GM12875 (cell line): ENCODE measurements around the gene IFI27L1.
A peak's percentile ranks its signal among the peaks of the same experiment; 100 is the strongest.

Experiments used
- H3K4me3 ChIP-seq: one replicate; pipeline ENCODE4 v1.5.1; 2011; ENCODE audit warnings: low read depth, low read length, control low read depth
- CTCF ChIP-seq: IDR thresholded peaks from 2 replicates; pipeline ENCODE4 v1.5.1; 2011; ENCODE audit warnings: low read depth, mild to moderate bottlenecking, control low read depth, inconsistent platforms, low read length, moderate library complexity, borderline replicate concordance; ENCODE audit not compliant: insufficient read depth

The IFI27L1 gene

GRCh38 chr14:94126800-94127199 lies 45.7 kb downstream of the IFI27L1 start:
- TF ChIP-seq CTCF = no peak

GRCh38 chr14:94127330-94127729 lies 46.2 kb downstream of the IFI27L1 start:
- H3K4me3 ChIP-seq = no peak overlapping the region
- TF ChIP-seq CTCF = no peak

More at GRCh38 chr14:94126800-94127199, 45.7 kb downstream of the IFI27L1 start:
- no peak overlapping the region for H3K4me3 ChIP-seq

- peak overlapping the region; percentile 68 for H3K4me3 ChIP-seq
- TF ChIP-seq CTCF = no peak
Observed at GRCh38 chr14:94128216-94128839, 47.2 kb downstream of the IFI27L1 start.

- peak; percentile 57 for TF ChIP-seq CTCF
- H3K4me3 ChIP-seq = peak within 1 kb of the TSS; percentile 68
Observed at GRCh38 chr14:94129111-94129757, 48.1 kb downstream of the IFI27L1 start, which contains the start of gene IFI27L2. Gene IFI27L2 (minus strand): TSS chr14:94129604. CDS start chr14:94129564, 40 bp downstream.

GRCh38 chr14:94129758-94130414 lies 48.8 kb downstream of the IFI27L1 start:
- no peak for TF ChIP-seq CTCF
- peak overlapping the region; percentile 68 for H3K4me3 ChIP-seq

GRCh38 chr14:94132285-94132887 lies 51.3 kb downstream of the IFI27L1 start:
- TF ChIP-seq CTCF = peak; percentile 48; the same call in 1 of the 2 replicates
- H3K4me3 ChIP-seq = no peak overlapping the region

- no peak overlapping the region for H3K4me3 ChIP-seq
- TF ChIP-seq CTCF = no peak
Observed at GRCh38 chr14:94135476-94135875, 54.4 kb downstream of the IFI27L1 start.
